Measurements from ENCODE around the gene SMARCAL1. TPM values are rescaled to one million over a fixed set of nuclear protein-coding genes. Genes with fewer than 3 reads are reported as not detected.
A peak's percentile ranks its signal among the peaks of the same experiment; 100 is the strongest.

The SMARCAL1 gene
- total and polyA plus RNA-seq, 2 of the 13 experiments (the other 11 are each of a cell fraction or from before 2014, with no cell fraction given), result 12.7 to 21.3 TPM

GRCh38 chr2:216453955-216454614 lies 41.8 kb downstream of the SMARCAL1 start:
- H4K20me1 ChIP-seq (ENCODE audit: insufficient read depth, low read length), result no peaks in the 10 kb centered on the region
- no peak overlapping the region for H3K4me2 ChIP-seq (ENCODE audit: low read depth, low read length)
- ChIA-PET POLR2A (no interaction called here), CTCF (ENCODE audit: low intra/inter-chr PET ratio, low total read pairs) (no interaction called here)
- BruUV-seq (replicated peaks), result no TSS peak
- H3K36me3 ChIP-seq (replicated peaks in 1 of 2; ENCODE audit: control insufficient read depth in 1 of 2, insufficient read depth in 2 of 2, low read length in 2 of 2), result peaks cover 12 to 37% of the 10 kb centered on the region in 2 experiments
- WGBS (ENCODE audit: low lambda C conversion rate), result 97% methylated on average over 4 of the region's 4 CpGs
- H3K79me2 ChIP-seq (ENCODE audit: insufficient read depth, low read length), result no peaks in the 10 kb centered on the region
- DNase-seq (ENCODE audit: low spot score) (no peak), ATAC-seq (no peak), FAIRE-seq (no peak)
- H3K27me3 ChIP-seq (ENCODE audit: control insufficient read depth in 1 of 2, insufficient read depth in 2 of 2, low read length in 2 of 2), result no peaks in the 10 kb centered on the region
- no peak overlapping the region for H3K27ac ChIP-seq (ENCODE audit: extremely low read length, insufficient read depth, low read length)
- H2AFZ ChIP-seq (ENCODE audit: low read length), result no peak overlapping the region
- H3K9me3 ChIP-seq (ENCODE audit: low read length), result no peaks in the 10 kb centered on the region
- no peak overlapping the region for H3K9ac ChIP-seq (ENCODE audit: insufficient read depth, low read depth, low read length)
- intact Hi-C loops (cut with micrococcal nuclease; ENCODE audit: unreplicated experiment) (no loop called here), in situ Hi-C loops (cut with HindIII; ENCODE audit: extremely low pct_ligation_motif_present, low pct_unique_long_range_greater_than_20kb) (no loop called here)
- no peak overlapping the region for H3K4me3 ChIP-seq (replicated peaks in 1 of 3; ENCODE audit: insufficient read depth in 1 of 3, low read depth in 2 of 3, low read length in 3 of 3)
- TF ChIP-seq ZNF496 (CRISPR knock-in tag; IDR thresholded peaks at IDR 0.05; ENCODE audit: insufficient replicate concordance) (no peak), CEBPB (IDR thresholded peaks at IDR 0.05; ENCODE audit: borderline replicate concordance, low read depth, low read length) (peak; percentile 68)
- H3K4me1 ChIP-seq (ENCODE audit: insufficient read depth, low read length), result no peaks in the 10 kb centered on the region

DNA sequence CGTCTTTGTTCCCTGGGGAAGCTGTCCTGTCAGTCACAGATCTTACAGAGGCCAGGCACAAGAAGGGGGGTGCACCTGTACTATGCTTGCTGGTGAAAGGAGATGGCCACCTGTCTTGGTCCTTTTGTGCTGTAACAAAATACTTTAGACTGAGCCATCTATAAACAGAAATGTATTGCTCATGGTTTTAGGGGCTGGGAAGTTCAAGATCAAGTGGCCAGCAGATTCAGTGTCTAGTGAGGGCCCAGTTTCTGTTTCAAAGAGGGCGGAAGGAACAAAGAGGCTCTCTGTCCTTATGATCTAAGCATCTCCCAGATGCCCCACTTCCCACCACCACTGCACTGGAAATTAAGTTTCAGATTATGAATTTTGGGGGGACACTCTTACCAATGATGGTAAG lies 50.9 kb downstream of the SMARCAL1 start:
- Histone ChIP-seq H3K4me3 (replicated peaks in 1 of 3; ENCODE audit: insufficient read depth in 1 of 3, low read depth in 2 of 3, low read length in 3 of 3) (no peak overlapping the region), H3K27me3 (ENCODE audit: control insufficient read depth in 1 of 2, insufficient read depth in 2 of 2, low read length in 2 of 2) (no peaks in the 10 kb centered on the region), H4K20me1 (ENCODE audit: insufficient read depth, low read length) (no peaks in the 10 kb centered on the region), H3K79me2 (ENCODE audit: insufficient read depth, low read length) (no peaks in the 10 kb centered on the region), H3K4me2 (ENCODE audit: low read depth, low read length) (no peak overlapping the region), H3K36me3 (replicated peaks in 1 of 2; ENCODE audit: control insufficient read depth in 1 of 2, insufficient read depth in 2 of 2, low read length in 2 of 2) (peaks cover 6 to 14% of the 10 kb centered on the region in 2 experiments; a peak in 4 of 5 replicates), H3K9me3 (ENCODE audit: low read length) (no peaks in the 10 kb centered on the region), H3K9ac (ENCODE audit: insufficient read depth, low read depth, low read length) (no peak overlapping the region), H2AFZ (ENCODE audit: low read length) (no peak overlapping the region), H3K27ac (ENCODE audit: extremely low read length, insufficient read depth, low read length) (no peak overlapping the region), H3K4me1 (ENCODE audit: insufficient read depth, low read length) (peaks cover 9% of the 10 kb centered on the region; the same call in 1 of the 2 replicates)
- 83% methylated on average over 2 of the region's 2 CpGs for WGBS (ENCODE audit: low lambda C conversion rate)
- FAIRE-seq (no peak), ATAC-seq (peak; percentile 36; the same call in 1 of the 3 replicates), DNase-seq (ENCODE audit: low spot score) (peak; percentile 23)
- TF ChIP-seq ZNF235 (CRISPR knock-in tag; IDR thresholded peaks at IDR 0.05; ENCODE audit: borderline replicate concordance) (no peak), SP4 (CRISPR knock-in tag; IDR thresholded peaks at IDR 0.05) (no peak), ZNF564 (CRISPR knock-in tag; IDR thresholded peaks at IDR 0.05) (peak; percentile 93), ZNF761 (CRISPR knock-in tag; conservative IDR thresholded peaks at IDR 0.05) (no peak), REXO4 (CRISPR knock-in tag; IDR thresholded peaks at IDR 0.05; ENCODE audit: borderline replicate concordance) (no peak)
- ChIA-PET CTCF (ENCODE audit: low intra/inter-chr PET ratio, low total read pairs) (no interaction called here), POLR2A (interaction anchor here (0.7 to 1.1 kb wide), 2 partner anchors 35 to 43 kb away, joined by 3 to 5 read pairs; partner anchors contain the start of gene RPL37A)
- no TSS peak for BruUV-seq (replicated peaks)
- in situ Hi-C loops (cut with HindIII; ENCODE audit: extremely low pct_ligation_motif_present, low pct_unique_long_range_greater_than_20kb) (no loop called here), intact Hi-C loops (cut with micrococcal nuclease; ENCODE audit: unreplicated experiment) (no loop called here)
